Measurements from ENCODE around the gene RRBP1.

RRBP1 gene

DNA sequence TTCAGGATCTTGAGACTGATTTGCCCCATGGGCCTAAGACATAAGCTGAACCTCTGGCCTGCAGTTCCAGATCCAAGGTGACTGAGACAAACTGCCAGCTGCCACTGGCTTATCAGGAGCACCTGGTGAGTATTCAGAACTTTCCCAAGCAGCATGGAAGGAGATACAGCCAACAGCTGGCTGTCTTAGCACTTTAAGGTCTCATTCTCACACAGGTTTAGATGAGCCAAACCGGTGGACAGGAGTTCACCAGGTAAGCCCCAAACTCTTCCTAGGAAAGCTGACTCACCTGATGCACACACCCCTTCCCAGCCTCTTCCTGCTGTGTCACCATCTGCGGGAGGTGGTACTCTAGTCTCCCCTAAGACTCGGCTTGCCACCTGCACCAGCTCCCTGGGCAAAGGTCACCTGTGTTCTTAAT, 17.9 kb upstream of the RRBP1 start, which contains the start of gene BANF2:
Gene BANF2 (plus strand): TSS at position 36 of the 421 bp plus-strand sequence. CDS start 25,060 bp downstream, outside the sequence.
- ATAC-seq (ENCODE audit: low read depth) (no peak), DNase-seq (ENCODE audit: low spot score in 2 of 2) (no peak)
- Mint-ChIP-seq H3K27ac (no peak within 1 kb of the TSS), H3K36me3 (no peaks in the 10 kb centered on the region), H3K9me3 (peaks cover 2% of the 10 kb centered on the region), H3K27me3 (peaks cover 9% of the 10 kb centered on the region), H3K4me1 (no peaks in the 10 kb centered on the region), H3K4me3 (no peak within 1 kb of the TSS)

DNA sequence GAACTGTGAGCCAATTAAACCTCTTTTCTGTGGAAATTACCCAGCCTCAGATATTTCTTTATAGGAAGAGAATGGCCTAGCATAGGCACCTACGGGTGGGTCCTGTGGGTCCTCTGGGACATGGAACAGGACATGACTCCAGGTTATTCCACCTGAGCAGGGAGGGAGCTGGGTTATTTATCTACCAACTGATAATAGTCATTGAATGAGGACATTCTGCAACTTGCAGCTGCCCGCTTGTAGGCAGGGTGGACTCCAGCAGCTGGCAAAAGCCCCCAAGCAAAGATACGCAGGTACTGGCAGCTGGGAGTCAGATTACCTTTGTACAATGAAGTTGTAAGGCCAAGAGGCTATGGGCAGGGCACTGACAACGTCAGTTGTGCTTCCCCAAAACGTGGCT, 16.3 kb upstream of the RRBP1 start:
- Mint-ChIP-seq H3K36me3 (peaks cover 2% of the 10 kb centered on the region), H3K4me3 (no peak overlapping the region), H3K27ac (no peak overlapping the region), H3K27me3 (peaks cover 14% of the 10 kb centered on the region), H3K9me3 (peaks cover 2% of the 10 kb centered on the region), H3K4me1 (no peaks in the 10 kb centered on the region)
- DNase-seq (ENCODE audit: low spot score in 2 of 2) (no peak), ATAC-seq (ENCODE audit: low read depth) (no peak)

DNA sequence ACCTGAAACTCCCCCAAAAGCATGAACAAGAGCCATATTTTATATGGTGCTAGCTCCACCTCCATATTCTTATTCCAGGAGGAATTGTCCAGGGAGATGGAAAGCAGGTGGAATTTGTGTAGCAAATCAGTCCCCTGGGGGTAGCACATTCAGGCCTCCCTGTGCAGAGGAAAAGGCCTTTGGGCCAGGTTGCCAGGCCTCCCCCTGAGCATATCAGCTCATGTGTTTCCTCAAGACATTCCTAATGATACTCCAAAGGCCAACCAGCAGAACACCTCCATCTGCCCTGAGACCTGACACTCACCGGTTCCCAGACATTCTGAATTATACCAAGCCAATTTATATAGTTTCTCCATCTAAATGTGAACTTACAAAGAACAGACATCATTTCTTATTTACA, 15.1 kb upstream of the RRBP1 start:
- no peak for ATAC-seq (ENCODE audit: low read depth)
- no peaks in the 10 kb centered on the region for H3K4me1 Mint-ChIP-seq
- no peak overlapping the region for H3K4me3 Mint-ChIP-seq
- H3K36me3 Mint-ChIP-seq = peaks cover 2% of the 10 kb centered on the region
- no peak for DNase-seq (ENCODE audit: low spot score in 2 of 2)
- peaks cover 19% of the 10 kb centered on the region for H3K27me3 Mint-ChIP-seq
- peaks cover 2% of the 10 kb centered on the region for H3K9me3 Mint-ChIP-seq
- no peak overlapping the region for H3K27ac Mint-ChIP-seq

DNA sequence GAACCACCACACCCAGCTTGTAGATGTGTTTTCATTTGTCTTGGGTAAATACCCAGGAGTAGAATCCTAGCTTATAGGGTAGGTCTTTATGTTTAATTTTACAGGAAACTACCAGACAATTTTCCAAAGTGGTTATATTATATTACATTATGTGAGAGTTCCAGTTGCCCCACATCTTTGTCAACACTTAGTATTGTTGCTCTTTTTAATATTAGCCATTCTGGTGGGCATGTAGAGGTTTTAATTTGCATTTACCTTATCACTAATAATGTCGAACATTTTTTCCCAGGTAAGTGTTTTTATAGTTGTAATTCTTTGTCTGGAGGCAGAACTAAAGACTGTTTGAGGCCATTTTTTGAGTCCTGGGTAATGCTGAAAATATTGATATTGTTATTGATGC, 14.2 kb upstream of the RRBP1 start:
- no peak overlapping the region for H3K27ac Mint-ChIP-seq
- no peak for ATAC-seq (ENCODE audit: low read depth)
- H3K36me3 Mint-ChIP-seq = peaks cover 2% of the 10 kb centered on the region
- H3K9me3 Mint-ChIP-seq = peaks cover 2% of the 10 kb centered on the region
- H3K27me3 Mint-ChIP-seq = peaks cover 22% of the 10 kb centered on the region
- no peak overlapping the region for H3K4me3 Mint-ChIP-seq
- H3K4me1 Mint-ChIP-seq = no peaks in the 10 kb centered on the region
- DNase-seq (ENCODE audit: low spot score in 2 of 2) = no peak

DNA sequence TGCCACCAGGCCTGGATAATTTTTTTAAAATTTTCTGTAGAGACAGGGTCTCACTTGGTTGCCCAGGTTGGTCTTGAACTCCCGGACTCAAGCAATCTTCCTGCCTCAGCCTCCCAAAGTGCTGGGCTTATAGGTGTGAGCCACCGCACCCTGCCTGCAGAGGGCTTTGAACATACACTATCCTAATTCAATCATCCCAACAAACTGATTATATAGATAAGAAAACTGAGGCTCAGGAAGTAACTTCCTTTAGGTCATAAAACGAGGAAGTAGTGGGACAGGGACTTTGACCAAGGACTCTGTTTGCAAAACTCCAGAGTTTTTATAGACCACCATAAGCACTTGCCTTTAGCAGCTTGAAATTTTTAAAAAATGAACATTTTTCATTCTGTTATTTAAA, 12.7 kb upstream of the RRBP1 start:
- H3K4me1 Mint-ChIP-seq = no peaks in the 10 kb centered on the region
- no peak overlapping the region for H3K4me3 Mint-ChIP-seq
- H3K9me3 Mint-ChIP-seq = peaks cover 4% of the 10 kb centered on the region
- peaks cover 3% of the 10 kb centered on the region for H3K36me3 Mint-ChIP-seq
- no peak for DNase-seq (ENCODE audit: low spot score in 2 of 2)
- peaks cover 25% of the 10 kb centered on the region for H3K27me3 Mint-ChIP-seq
- no peak overlapping the region for H3K27ac Mint-ChIP-seq
- ATAC-seq (ENCODE audit: low read depth) = no peak

DNA sequence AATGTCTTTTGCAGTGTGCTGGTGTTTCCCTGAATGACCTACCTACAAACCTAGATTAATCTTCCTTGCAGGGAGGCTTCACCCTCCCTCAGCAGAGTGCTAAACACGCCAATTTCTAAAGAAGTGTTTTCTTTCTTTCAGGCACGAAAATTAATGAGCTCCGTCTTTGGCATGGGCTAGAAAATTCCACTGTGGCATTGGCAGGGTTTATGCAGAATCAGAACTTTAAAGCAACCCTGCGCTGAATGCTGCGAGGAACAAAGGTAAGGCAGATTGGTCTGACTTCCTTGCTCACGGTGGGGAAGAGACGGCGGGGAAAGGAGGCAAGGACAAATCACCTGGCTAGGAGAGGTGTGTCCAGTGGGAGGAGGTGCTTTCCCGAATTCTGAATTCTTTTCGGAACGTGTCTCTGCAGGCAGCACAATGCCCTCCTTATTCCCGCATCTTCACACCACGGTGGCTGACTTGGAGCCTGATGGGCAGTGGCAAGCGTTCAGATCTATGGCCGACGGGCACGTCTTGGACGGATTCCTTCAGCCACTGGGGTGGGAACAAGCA, 11.5 kb upstream of the RRBP1 start:
- peaks cover 27% of the 10 kb centered on the region for H3K27me3 Mint-ChIP-seq

DNA sequence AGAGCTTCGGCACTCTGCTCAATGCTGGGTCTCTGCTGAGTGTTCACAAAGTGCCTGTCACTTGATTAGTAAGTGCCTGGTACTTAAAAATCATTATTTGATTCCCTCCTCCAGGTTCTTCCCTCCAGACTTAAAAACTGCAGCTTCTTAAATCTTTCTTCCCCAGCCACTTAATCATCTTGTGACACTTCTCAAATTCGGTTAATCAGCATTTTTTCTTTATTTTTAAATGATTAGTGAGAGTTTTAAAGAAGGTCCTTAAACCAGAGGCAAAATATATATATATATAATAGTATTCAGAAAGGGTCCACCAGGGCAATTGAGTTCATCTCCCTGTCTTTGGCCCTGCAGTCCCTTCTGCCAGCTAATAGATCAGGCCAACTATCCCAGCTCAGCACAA, 9.7 kb upstream of the RRBP1 start:
- DNase-seq (ENCODE audit: low spot score in 2 of 2) = no peak
- H3K27me3 Mint-ChIP-seq = peaks cover 34% of the 10 kb centered on the region
- no peak overlapping the region for H3K4me3 Mint-ChIP-seq
- H3K36me3 Mint-ChIP-seq = peaks cover 3% of the 10 kb centered on the region
- H3K4me1 Mint-ChIP-seq = no peaks in the 10 kb centered on the region
- no peak overlapping the region for H3K27ac Mint-ChIP-seq
- ATAC-seq (ENCODE audit: low read depth) = no peak
- peaks cover 6% of the 10 kb centered on the region for H3K9me3 Mint-ChIP-seq

More for the DNA sequence above, 11.5 kb upstream of the RRBP1 start:
- DNase-seq (ENCODE audit: low spot score in 2 of 2) (no peak), ATAC-seq (ENCODE audit: low read depth) (no peak)
- Mint-ChIP-seq H3K4me3 (no peak overlapping the region), H3K27ac (no peak overlapping the region), H3K4me1 (no peaks in the 10 kb centered on the region), H3K9me3 (peaks cover 4% of the 10 kb centered on the region), H3K36me3 (peaks cover 3% of the 10 kb centered on the region)

DNA sequence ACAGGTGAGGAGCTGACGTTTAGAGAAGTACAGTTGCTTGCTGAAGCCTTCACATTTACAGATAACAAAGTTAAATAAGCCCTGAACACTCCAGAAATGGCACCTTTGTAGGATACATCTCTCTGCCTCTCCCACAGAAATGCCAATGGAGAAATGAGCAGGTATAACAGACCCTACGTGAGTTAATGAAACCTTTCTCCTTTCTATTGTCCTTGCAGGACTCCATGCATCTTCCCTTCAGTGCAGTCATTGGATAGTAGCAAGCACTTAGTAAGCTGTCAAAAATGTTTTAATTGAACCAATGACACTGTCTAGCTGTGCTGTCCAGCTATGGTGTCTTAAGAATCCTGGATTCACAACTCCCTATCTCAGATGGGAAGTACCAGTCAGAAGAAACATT, 8.1 kb upstream of the RRBP1 start:
- peaks cover 40% of the 10 kb centered on the region for H3K27me3 Mint-ChIP-seq

DNA sequence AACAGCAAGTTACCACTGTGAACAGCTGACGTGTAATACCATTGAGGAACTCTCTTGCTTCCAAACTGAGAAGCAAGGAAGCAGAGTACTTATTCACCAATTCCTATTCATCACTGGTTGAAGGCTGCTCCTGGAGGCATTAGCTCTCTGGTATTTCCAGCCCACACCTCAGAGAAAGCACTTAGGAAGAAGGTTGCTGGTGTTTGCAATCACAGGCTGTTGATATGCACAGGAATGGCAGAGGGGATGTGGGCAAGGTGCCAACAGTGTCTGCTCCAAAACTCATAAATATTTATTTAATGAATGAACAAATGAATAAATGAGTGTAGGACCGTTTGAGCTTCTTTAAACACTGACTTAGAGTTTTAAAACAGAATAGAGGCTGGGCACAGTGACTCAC, 6.9 kb upstream of the RRBP1 start:
- peaks cover 8% of the 10 kb centered on the region for H3K9me3 Mint-ChIP-seq
- no peak overlapping the region for H3K27ac Mint-ChIP-seq
- ATAC-seq (ENCODE audit: low read depth) (no peak), DNase-seq (ENCODE audit: low spot score in 2 of 2) (no peak)
- H3K4me1 Mint-ChIP-seq = no peaks in the 10 kb centered on the region
- peaks cover 2% of the 10 kb centered on the region for H3K36me3 Mint-ChIP-seq
- no peak overlapping the region for H3K4me3 Mint-ChIP-seq
- H3K27me3 Mint-ChIP-seq = peaks cover 39% of the 10 kb centered on the region

More for the DNA sequence above, 8.1 kb upstream of the RRBP1 start:
- Mint-ChIP-seq H3K4me3 (no peak overlapping the region), H3K4me1 (no peaks in the 10 kb centered on the region), H3K36me3 (peaks cover 3% of the 10 kb centered on the region), H3K9me3 (peaks cover 8% of the 10 kb centered on the region), H3K27ac (no peak overlapping the region)
- ATAC-seq (ENCODE audit: low read depth) (no peak), DNase-seq (ENCODE audit: low spot score in 2 of 2) (no peak)

DNA sequence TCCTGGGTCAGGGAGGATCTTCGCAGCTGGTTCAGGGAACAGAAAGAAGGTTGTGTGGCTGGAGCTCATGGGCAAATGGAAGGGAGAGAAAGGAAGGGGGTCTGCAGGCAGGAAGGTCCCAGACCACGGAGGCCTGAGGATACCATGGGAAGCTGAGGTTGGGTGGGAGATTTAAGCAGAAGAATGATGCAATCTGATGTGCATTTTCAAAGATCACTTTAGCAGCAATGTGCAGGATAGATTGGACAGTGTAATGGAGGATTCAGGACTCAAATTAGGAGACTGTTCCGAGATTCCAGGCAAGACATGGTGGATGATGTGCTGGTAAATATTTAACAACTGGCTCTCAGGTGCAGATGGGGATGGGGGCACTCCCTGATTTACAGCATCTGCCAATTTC, 5.8 kb upstream of the RRBP1 start:
- H3K4me3 Mint-ChIP-seq = no peak overlapping the region
- DNase-seq (ENCODE audit: low spot score in 2 of 2) (no peak), ATAC-seq (ENCODE audit: low read depth) (no peak)
- H3K36me3 Mint-ChIP-seq = peaks cover 1% of the 10 kb centered on the region
- H3K4me1 Mint-ChIP-seq = peaks cover 3% of the 10 kb centered on the region
- peaks cover 8% of the 10 kb centered on the region for H3K9me3 Mint-ChIP-seq
- H3K27ac Mint-ChIP-seq = no peak overlapping the region
- peaks cover 35% of the 10 kb centered on the region for H3K27me3 Mint-ChIP-seq

DNA sequence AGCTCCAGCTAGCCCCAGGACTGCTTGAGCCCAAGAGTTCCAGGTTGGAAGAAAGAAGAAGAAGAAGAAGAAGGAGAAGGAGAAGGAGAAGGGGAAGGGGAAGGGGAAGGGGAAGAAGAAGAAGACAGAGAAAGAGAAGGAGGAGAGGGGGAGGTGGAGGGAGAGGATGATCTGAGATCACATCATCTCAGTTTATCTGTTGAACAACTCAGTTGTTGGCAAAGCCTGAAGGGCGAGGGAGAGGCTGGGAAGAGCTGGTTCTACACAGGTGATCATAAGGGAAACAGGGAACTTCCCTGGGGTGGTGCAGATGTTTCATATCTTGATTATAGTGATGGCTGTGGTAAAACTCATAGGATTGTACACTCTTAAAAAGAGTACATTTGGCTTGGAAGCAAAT, 3.1 kb upstream of the RRBP1 start:
- peaks cover 6% of the 10 kb centered on the region for H3K9me3 Mint-ChIP-seq
- H3K4me3 Mint-ChIP-seq = no peak overlapping the region
- no peak overlapping the region for H3K27ac Mint-ChIP-seq
- ATAC-seq (ENCODE audit: low read depth) (no peak), DNase-seq (ENCODE audit: low spot score in 2 of 2) (no peak)
- no peaks in the 10 kb centered on the region for H3K36me3 Mint-ChIP-seq
- peaks cover 7% of the 10 kb centered on the region for H3K4me1 Mint-ChIP-seq
- peaks cover 25% of the 10 kb centered on the region for H3K27me3 Mint-ChIP-seq

DNA sequence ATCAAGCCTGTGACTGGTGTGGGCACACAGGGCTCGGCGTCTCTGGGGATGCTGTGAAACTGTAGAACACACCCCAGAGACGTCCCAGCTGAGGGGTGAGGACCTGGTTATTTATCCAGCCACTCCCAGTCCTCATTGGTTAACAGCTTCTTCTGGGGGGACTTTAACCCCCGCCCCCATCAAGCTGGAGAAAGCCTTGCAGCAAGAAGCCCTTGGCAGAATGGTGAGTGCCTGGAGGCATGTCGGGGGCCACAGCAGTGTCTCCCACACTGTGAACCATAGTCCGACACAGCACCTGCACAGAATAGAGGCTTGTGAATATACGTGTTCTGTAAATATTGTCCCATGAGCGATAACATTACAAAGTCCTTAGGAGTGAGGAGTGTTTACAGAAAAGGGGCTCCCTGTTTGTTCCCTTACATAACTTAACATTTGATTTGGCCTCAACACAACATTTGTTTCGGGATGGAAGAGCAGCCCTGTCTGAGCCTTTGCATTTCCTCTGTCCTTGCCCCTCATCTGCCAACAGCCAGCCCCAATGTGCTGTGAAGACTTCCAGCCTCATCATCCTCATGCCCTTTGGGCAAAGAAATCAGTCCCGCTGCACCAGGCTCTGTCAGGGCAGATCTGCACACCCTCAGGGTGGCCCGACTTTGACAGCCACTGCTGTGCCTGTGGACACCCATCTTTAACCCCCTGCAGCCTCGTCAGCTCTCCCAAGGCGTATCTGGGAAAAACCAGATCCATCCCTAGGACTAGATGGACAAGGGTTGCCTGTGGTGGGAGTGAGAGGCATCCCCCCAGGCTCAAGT, 2.2 kb upstream of the RRBP1 start:
- ATAC-seq (ENCODE audit: low read depth) = no peak
- no peak for DNase-seq (ENCODE audit: low spot score in 2 of 2)
- Mint-ChIP-seq H3K27ac (no peak overlapping the region), H3K36me3 (no peaks in the 10 kb centered on the region), H3K4me3 (no peak overlapping the region), H3K4me1 (peaks cover 7% of the 10 kb centered on the region), H3K9me3 (peaks cover 6% of the 10 kb centered on the region), H3K27me3 (peaks cover 25% of the 10 kb centered on the region)

DNA sequence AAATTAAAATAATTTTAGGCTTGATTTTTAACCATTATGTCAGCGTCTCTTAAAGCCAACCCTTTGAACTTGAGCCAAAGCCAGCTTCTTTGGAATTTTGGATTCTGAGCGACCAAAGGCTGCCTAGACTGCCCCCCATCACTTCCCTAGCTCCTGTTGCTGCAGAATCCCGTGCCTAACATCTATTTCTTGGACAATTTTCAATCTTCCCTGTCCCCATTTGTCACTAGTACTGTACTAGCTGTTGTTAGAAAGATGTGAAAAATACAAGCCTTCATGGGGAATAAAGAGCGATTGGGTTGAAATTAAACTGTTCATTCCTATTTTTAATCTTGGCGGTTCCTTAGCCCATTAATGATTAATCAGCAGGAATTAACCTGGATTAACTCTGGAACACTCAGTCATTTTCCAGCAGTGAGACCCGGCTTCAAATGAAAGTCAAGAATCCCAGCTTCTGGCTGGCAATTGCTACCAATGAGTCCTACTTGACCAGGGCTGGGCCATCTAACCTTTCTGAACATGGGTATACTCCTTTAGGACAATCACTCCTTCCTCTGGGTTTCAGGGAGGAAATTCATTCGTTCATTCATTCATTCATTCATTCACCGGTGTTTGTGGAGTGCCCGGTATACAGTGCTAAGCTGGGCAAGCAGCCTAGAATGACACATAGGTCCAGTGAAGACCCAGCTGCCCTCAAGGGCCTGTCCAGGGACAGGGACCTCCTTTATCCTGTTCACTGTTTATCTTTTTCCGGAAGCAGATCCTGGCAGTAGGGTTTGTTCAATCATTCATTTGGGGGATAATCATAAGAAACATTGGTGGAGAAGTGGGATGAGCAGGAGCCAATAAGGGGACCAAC, 1.4 kb upstream of the RRBP1 start:
- H3K27ac Mint-ChIP-seq = no peak overlapping the region
- peaks cover 6% of the 10 kb centered on the region for H3K9me3 Mint-ChIP-seq
- ATAC-seq (ENCODE audit: low read depth) (no peak), DNase-seq (ENCODE audit: low spot score in 2 of 2) (no peak)
- H3K27me3 Mint-ChIP-seq = peaks cover 23% of the 10 kb centered on the region
- peak overlapping the region; percentile 63 for H3K4me3 Mint-ChIP-seq
- no peaks in the 10 kb centered on the region for H3K36me3 Mint-ChIP-seq
- H3K4me1 Mint-ChIP-seq = peaks cover 7% of the 10 kb centered on the region

DNA sequence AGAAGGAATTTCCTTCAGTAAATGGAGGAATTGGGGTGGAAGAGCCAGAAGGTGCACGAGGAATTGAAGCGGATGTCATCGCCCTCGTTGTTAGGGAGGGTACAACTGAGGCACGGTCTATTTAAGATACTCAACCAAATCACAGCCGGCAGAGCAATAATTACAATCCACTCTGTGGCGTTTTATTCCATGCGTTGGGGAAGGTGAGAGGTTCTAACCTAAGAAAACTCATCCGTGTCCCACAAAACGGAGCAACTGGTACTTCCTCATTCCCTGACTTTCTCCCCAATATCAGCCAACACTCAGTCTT, 802 bp upstream of the RRBP1 start:
- ATAC-seq (ENCODE audit: low read depth) (no peak), DNase-seq (ENCODE audit: low spot score in 2 of 2) (no peak)
- H3K27ac Mint-ChIP-seq = no peak overlapping the region
- peaks cover 21% of the 10 kb centered on the region for H3K27me3 Mint-ChIP-seq
- peaks cover 7% of the 10 kb centered on the region for H3K4me1 Mint-ChIP-seq
- no peaks in the 10 kb centered on the region for H3K36me3 Mint-ChIP-seq
- H3K4me3 Mint-ChIP-seq = peak overlapping the region; percentile 90
- H3K9me3 Mint-ChIP-seq = peaks cover 6% of the 10 kb centered on the region
